ENCODE measurements around the gene PPP1R14D.

Gene PPP1R14D

DNA sequence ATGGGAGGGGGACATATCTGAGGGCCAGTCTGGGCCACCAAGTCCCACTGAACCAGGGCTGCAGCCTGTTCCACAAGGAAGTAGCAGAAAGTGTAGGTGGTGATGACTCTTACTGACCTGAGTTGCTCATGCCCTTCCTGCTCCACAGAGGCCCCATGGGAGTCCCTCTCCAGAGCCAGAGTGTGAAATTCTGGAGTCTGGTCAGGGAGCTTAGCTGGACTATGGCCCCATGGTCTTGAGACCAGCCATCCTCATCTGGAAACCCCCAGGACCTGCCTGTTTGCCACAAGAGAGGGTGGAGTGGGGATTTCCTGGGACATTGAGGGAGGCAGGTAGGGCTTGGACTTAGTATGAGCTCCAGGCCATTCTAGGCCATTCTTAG, 18.3 kb upstream of the PPP1R14D start:
- Histone ChIP-seq H3K27ac (ENCODE audit: extremely low read depth, low read depth, low read length) (no peak overlapping the region), H3K4me1 (ENCODE audit: control insufficient read depth, insufficient read depth, low read length) (peaks cover 3% of the 10 kb centered on the region; the same call in 1 of the 2 replicates), H3K4me3 (ENCODE audit: low read depth, low read length) (no peak overlapping the region), H3K9me3 (ENCODE audit: control insufficient read depth, insufficient read depth, low read depth, low read length) (no peaks in the 10 kb centered on the region), H3K36me3 (ENCODE audit: control insufficient read depth in 2 of 2, insufficient read depth in 1 of 2, low read length in 2 of 2) (peaks cover 0 to 6% of the 10 kb centered on the region in 2 experiments; a peak in 2 of 3 replicates)
- no peak for TF ChIP-seq ZNF138 (tag by site-specific recombination; IDR thresholded peaks at IDR 0.05; ENCODE audit: borderline replicate concordance)
- TF ChIP-seq, protein P1, sequence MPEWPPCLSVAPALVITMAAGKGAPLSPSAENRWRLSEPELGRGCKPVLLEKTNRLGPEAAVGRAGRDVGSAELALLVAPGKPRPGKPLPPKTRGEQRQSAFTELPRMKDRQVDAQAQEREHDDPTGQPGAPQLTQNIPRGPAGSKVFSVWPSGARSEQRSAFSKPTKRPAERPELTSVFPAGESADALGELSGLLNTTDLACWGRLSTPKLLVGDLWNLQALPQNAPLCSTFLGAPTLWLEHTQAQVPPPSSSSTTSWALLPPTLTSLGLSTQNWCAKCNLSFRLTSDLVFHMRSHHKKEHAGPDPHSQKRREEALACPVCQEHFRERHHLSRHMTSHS (tag by site-specific recombination; IDR thresholded peaks at IDR 0.05), result no peak
- no peak for TF ChIP-seq ZNF571 (tag by site-specific recombination; IDR thresholded peaks at IDR 0.05)
- no peak for TF ChIP-seq ZBTB26 (tag by site-specific recombination; optimal IDR thresholded peaks at IDR 0.05)
- TF ChIP-seq, protein P2, sequence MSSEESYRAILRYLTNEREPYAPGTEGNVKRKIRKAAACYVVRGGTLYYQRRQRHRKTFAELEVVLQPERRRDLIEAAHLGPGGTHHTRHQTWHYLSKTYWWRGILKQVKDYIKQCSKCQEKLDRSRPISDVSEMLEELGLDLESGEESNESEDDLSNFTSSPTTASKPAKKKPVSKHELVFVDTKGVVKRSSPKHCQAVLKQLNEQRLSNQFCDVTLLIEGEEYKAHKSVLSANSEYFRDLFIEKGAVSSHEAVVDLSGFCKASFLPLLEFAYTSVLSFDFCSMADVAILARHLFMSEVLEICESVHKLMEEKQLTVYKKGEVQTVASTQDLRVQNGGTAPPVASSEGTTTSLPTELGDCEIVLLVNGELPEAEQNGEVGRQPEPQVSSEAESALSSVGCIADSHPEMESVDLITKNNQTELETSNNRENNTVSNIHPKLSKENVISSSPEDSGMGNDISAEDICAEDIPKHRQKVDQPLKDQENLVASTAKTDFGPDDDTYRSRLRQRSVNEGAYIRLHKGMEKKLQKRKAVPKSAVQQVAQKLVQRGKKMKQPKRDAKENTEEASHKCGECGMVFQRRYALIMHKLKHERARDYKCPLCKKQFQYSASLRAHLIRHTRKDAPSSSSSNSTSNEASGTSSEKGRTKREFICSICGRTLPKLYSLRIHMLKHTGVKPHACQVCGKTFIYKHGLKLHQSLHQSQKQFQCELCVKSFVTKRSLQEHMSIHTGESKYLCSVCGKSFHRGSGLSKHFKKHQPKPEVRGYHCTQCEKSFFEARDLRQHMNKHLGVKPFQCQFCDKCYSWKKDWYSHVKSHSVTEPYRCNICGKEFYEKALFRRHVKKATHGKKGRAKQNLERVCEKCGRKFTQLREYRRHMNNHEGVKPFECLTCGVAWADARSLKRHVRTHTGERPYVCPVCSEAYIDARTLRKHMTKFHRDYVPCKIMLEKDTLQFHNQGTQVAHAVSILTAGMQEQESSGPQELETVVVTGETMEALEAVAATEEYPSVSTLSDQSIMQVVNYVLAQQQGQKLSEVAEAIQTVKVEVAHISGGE (tag by site-specific recombination; conservative IDR thresholded peaks at IDR 0.05; ENCODE audit: low read depth), result no peak
- TF ChIP-seq GLIS2 (tag by site-specific recombination; IDR thresholded peaks at IDR 0.05), result peak; percentile 5; the same call in 1 of the 2 replicates
- TF ChIP-seq ZNF510 (tag by site-specific recombination; IDR thresholded peaks at IDR 0.05; ENCODE audit: insufficient replicate concordance), result no peak
- TF ChIP-seq ZNF155 (tag by site-specific recombination; IDR thresholded peaks at IDR 0.05), result no peak
- no peak for TF ChIP-seq INSM2 (tag by site-specific recombination; IDR thresholded peaks at IDR 0.05)
- 0 out of 2 replicates have a peak, but pooled peaks have one; percentile 22 for TF ChIP-seq ZNF600 (tag by site-specific recombination; IDR thresholded peaks at IDR 0.05)
- no peak for TF ChIP-seq ZNF776 (tag by site-specific recombination; IDR thresholded peaks at IDR 0.05; ENCODE audit: borderline replicate concordance)
- no peak for TF ChIP-seq ZNF837 (tag by site-specific recombination; IDR thresholded peaks at IDR 0.05)
- TF ChIP-seq, protein P3, sequence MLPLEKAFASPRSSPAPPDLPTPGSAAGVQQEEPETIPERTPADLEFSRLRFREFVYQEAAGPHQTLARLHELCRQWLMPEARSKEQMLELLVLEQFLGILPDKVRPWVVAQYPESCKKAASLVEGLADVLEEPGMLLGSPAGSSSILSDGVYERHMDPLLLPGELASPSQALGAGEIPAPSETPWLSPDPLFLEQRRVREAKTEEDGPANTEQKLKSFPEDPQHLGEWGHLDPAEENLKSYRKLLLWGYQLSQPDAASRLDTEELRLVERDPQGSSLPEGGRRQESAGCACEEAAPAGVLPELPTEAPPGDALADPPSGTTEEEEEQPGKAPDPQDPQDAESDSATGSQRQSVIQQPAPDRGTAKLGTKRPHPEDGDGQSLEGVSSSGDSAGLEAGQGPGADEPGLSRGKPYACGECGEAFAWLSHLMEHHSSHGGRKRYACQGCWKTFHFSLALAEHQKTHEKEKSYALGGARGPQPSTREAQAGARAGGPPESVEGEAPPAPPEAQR (tag by site-specific recombination; IDR thresholded peaks at IDR 0.05), result no peak
- no peak for TF ChIP-seq ZNF214 (tag by site-specific recombination; IDR thresholded peaks at IDR 0.05; ENCODE audit: borderline replicate concordance)
- ChIA-PET POLR2A (interaction anchor here (0.7 to 1.8 kb wide), 6 partner anchors 12 to 82 kb away, joined by 3 to 7 read pairs (median 4); partner anchors contain the start of genes DLL4, RHOV and VPS18), CTCF (interaction anchor here (0.6 to 5.2 kb wide), 6 partner anchors 11 to 56 kb away, joined by 3 to 63 read pairs (median 5); partner anchors contain the start of genes RHOV and VPS18)

All from HEK293 (cell line).